ENCODE measurements around the gene SCO2.
"Not testable (repeated sequence)": the region's sequence is repeated elsewhere in the genome, so short reads cannot be mapped to it uniquely, and the experiment has no call there.

Gene SCO2

GRCh38 chr22:50530877-50531545 lies 5.6 kb upstream of the SCO2 start:
- peak; percentile 92 for DNase-seq

- DNase-seq = no peak
These were observed 5.1 kb upstream of the SCO2 start for GRCh38 chr22:50530580-50530876.

GRCh38 chr22:50529897-50530579 lies 4.6 kb upstream of the SCO2 start, which contains the start of gene TYMP:
TSS of gene TYMP (minus strand) at chr22:50530012. CDS start at chr22:50529709, 303 bp downstream.
- DNase-seq = peak; percentile 91

GRCh38 chr22:50529416-50529896 lies 4.1 kb upstream of the SCO2 start:
- DNase-seq = peak; percentile 23

- DNase-seq = peak; percentile 44
These were observed 3.5 kb upstream of the SCO2 start for GRCh38 chr22:50528682-50529415.

GRCh38 chr22:50527921-50528681 lies 2.7 kb upstream of the SCO2 start:
- no peak for DNase-seq

GRCh38 chr22:50526834-50527801 lies 1.7 kb upstream of the SCO2 start:
- peak; percentile 89 for DNase-seq

- peak; percentile 87 for DNase-seq
These were observed 873 bp upstream of the SCO2 start for GRCh38 chr22:50526108-50526833.

- DNase-seq = no peak
These were observed 385 bp upstream of the SCO2 start for GRCh38 chr22:50525858-50526107.

GRCh38 chr22:50524676-50525103 lies 708 bp downstream of the SCO2 start:
- no peak for DNase-seq

GRCh38 chr22:50523806-50524675 lies 1.4 kb downstream of the SCO2 start:
- DNase-seq = peak; percentile 41

GRCh38 chr22:50523458-50523805 lies 2.0 kb downstream of the SCO2 start:
- no peak for DNase-seq

GRCh38 chr22:50522806-50523438 lies 2.5 kb downstream of the SCO2 start:
- no peak for DNase-seq

- DNase-seq = no peak
These were observed 3.1 kb downstream of the SCO2 start for GRCh38 chr22:50522208-50522805.

- DNase-seq = no peak
These were observed 3.7 kb downstream of the SCO2 start for GRCh38 chr22:50521710-50522109.

GRCh38 chr22:50520826-50521453 lies 4.5 kb downstream of the SCO2 start:
- DNase-seq = no peak

- not testable (repeated sequence) for DNase-seq
These were observed 5.2 kb downstream of the SCO2 start for GRCh38 chr22:50520184-50520583.

GRCh38 chr22:50519151-50519550 lies 6.2 kb downstream of the SCO2 start:
- DNase-seq = no peak

GRCh38 chr22:50518606-50519005 lies 6.8 kb downstream of the SCO2 start:
- no peak for DNase-seq
